MV-4-11 (cell line): ENCODE results near the gene SELENOO.
A peak's percentile ranks its signal among the peaks of the same experiment; 100 is the strongest.

Experiments
- DNase-seq: peaks from one replicate; lab custom pipeline; 2025; lab: John Stamatoyannopoulos, UW

Gene SELENOO

DNA sequence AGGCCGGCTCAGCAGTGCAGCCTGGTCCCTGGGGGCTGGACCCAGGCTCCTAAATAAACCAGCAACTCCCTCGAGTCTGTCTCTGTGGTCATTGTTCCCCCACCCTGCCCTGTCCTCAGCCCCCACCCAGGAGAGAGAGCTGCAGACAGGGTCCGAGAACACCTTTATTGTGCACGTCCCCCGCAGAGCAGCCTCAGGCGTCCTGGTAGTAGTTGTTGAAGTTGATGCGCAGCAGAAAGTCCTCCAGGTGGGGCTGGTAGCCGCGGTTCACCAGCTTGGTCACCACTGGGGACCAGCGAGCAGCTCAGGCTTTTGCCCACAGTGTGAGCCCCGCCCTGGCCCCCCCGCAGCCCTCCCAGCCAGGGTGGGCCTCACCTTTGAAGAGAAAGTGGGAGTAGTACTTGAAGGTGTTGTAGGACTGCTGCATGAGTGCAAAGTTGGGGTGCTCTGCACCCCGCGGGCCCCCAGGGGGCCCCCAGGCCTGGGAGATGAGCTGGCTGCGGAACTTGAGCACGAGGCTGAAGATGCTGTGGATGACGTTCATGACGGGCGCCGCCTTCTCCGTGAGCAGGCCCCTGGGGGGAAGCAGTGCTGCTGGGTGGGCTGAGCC lies 16.8 kb downstream of the SELENOO start:
- no peak for DNase-seq

DNA sequence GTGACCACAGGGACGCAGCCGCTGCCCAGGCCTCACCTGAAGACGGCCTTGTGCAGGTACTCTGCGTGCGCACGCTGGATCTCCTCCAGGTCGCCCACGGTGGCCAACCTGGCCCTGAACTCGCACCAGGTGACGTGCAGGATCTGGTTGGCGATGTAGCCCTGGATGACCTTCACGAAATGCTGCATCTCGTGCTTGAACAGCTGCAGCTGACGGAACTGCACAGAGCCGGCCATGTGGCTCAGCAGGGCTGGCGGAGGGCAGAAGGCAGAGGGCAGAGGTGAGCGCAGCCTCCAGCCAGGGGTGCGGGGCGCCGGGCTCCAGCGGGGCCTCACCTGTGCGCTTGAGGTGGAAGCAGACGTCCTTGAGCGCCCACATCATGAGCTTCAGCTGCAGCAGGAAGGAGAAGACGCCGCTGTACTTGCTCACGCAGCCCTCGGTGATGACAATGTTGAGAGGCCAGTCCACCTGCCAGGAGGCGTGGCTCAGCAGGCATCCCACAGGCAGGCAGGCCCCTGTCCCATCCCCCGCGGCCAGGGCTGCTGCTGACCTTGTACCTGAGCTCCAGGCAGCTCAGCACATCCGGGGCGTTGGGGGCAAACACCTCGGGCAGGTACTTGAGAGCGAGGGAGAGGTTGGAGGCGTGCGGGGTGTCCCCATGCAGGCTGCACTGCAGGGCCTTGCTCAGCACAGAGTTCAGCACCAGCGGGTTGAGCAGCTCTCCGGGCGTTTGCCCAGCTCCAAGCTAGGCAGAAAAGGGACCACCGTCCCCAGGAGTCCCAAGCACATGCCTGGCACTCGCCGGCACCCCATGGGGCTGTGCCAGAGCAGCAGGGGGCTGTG lies 17.6 kb downstream of the SELENOO start:
- no peak for DNase-seq

DNA sequence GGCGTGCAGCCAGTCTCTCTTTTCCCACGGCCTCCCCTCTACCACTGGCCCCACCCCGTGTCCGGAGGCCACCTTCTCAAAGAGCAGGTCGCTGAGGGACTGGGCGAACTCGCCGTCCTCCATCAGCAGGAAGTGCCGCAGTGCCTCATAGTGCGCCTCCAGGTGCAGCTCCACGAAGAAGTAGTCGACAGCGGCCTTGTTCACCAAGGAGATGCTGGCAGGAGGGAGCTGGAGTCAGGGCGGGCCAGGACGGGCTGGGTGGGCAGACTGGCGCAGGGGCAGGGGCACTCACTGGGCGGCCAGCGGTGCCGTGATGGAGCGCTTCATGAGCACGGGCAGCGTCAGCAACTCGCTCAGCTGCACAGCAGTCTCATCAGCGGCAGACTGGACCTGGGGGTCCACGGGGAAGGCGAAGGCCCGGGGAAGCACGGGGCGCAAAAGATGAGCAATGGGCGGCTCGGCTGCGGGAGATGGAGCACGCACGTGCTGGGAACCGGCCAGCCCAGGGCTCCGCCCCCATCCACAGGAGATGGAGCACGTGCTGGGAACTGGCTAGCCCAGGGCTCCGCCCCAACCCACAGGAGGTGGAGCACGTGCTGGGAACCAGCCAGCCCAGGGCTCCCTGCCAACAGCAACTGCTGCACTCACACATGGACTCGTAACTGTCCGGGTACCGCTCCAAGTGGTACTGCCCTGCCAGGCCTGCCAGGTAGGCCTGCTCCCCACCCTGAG lies 18.4 kb downstream of the SELENOO start:
- peak; percentile 58 for DNase-seq

- DNase-seq, result no peak
Measured at GRCh38 chr22:50219800-50220602, 19.2 kb downstream of the SELENOO start.

GRCh38 chr22:50220603-50221409 lies 20.0 kb downstream of the SELENOO start:
- no peak for DNase-seq

GRCh38 chr22:50221410-50222300 lies 20.8 kb downstream of the SELENOO start:
- DNase-seq, result no peak

DNA sequence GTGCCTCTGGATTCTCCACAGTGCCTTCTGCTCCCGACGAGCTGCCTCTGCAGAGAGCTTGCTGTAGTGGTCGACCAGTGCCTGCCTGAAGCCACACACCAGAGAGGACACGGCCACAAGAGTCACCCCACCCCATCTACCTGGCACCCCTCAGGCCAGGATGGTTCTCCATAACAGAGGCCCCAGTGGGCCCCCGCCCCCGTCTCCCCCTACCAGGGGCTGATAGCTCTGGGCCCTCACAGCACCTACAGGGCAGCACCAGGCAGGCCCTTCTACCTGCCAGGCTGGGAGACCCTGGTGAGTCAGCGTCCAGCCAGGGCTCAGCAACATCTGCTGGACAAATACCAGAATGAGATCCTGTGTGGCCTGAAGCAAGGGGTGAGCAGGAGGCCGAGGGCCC lies 21.7 kb downstream of the SELENOO start:
- no peak for DNase-seq

DNA sequence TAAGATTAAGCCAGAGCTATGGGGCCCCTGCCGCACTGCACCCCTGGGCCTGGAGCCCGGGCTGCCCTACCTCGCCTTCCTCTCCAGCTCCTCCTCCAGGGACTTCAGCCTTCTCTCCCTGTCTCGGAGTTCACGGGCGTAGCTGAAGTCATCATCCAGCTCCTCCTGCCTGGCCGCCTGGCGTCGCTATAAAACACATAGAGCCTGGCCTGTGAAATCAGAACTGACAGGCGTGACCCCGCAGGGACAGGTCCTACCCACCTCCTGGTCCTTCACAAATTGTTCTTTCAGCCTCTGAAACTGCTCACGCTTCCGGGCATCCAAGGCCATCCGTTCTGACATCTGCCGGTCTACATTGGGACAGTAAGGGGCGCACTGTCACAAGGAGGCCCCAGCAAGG lies 23.3 kb downstream of the SELENOO start:
- no peak for DNase-seq

- DNase-seq, result no peak
Measured at GRCh38 chr22:50225200-50225969, 24.6 kb downstream of the SELENOO start.

DNA sequence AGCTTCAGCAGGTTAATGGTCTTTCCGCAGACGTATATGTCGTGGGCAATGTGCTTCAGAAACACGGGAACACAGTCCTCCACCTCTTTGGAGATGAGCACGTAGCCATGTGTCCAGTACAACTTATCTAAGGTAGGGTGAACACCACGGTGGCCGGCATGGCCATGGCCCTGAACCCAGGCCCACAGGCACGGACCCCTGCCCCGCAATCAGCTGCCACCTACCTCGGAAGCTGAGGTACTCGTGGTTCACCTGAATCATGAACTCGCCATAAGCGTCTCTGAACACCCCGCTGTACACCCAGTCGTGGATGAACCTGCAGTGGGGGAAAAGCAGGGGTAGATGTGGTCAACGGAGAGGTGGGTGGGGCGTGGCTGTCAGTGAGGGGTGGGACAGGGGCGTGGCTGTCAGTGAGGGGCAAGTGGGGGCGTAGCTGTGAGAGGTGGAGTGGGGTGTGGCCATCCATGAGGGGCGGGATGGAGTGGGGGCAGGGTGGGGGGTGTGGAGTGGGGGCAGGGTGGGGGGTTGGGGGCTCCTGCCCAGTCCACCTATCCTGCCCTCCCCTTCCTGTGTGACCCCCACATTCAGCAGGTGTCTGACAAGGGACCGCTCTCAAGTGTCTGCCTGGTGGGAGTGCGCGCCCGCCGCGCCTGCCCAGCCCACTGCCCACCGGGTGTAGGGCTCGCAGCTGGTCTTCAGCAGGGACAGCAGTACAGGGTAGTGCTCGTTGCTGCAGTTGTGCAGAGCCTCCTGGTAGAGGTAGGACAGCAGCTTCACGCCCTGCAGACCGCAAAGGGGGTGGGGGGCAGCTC lies 25.5 kb downstream of the SELENOO start:
- DNase-seq, result no peak

DNA sequence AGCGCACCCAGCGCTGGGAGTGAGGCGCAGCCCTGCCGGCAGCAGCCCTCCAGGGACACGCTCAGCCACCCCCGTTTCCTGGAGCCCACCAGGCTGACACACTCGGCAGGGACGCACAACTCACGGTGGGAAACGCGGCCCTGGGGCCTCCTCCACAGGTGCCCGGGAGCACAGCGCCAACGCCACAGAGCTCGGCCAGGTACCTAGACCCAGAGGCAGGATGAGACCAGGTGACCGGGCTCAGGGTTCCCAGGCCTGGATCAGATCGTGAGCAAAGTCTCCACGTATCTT lies 26.0 kb downstream of the SELENOO start:
- no peak for DNase-seq

GRCh38 chr22:50227579-50228215 lies 26.9 kb downstream of the SELENOO start:
- no peak for DNase-seq

- no peak for DNase-seq
Measured at GRCh38 chr22:50228366-50228765, 27.6 kb downstream of the SELENOO start.

GRCh38 chr22:50229370-50229769 lies 28.6 kb downstream of the SELENOO start:
- no peak for DNase-seq

DNA sequence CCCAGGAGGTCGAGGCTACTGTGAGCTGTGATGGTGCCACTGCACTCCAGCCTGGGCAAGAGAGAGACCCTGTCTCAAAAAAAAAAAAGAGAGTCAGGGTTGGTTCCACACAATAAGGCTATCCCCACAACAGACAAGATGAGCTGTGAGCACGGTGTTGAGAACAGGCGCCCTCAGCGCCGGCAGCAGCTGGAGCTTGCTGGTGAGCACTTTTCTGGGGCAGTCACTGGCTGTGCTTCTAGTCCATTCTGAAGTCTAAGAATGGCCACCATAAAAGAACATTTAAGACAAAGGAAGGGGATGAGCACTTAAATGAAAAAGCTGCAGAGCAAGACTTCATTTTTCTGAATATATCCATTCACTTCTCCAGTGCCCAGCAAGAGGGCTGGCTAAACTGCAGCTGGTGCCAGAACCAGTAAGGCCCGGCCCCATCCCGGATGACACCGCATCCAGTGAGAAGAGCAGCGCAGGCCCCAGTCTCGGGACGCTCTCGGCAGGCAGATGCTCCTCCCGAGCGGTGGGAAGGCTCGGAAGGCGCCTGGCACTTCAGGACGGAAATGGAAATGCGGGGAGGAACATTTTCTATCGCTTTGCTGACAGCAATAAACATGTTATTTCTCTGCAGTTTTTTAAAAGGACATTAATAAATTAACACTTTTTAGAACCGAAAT lies 31.8 kb downstream of the SELENOO start:
- DNase-seq, result no peak

DNA sequence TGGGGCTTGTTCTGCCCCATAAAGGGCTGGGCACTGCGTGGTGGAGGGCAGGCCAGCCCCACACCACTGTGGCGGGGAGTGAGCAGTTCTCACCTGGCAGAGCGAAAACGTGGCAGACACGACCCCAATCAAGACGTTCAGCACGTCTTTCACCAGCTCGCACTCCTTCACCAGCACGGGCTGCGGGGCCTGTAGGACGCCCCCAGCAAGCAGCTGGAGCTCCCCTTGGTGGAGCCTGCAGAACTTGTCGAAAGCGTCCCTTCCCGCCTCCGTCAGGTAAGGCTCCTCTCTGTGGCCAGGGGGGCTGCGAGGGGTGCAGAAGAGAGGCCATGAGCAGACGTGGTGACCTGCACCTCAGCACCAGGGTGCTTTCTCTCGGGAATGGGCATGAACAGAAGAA lies 32.4 kb downstream of the SELENOO start:
- DNase-seq, result no peak

DNA sequence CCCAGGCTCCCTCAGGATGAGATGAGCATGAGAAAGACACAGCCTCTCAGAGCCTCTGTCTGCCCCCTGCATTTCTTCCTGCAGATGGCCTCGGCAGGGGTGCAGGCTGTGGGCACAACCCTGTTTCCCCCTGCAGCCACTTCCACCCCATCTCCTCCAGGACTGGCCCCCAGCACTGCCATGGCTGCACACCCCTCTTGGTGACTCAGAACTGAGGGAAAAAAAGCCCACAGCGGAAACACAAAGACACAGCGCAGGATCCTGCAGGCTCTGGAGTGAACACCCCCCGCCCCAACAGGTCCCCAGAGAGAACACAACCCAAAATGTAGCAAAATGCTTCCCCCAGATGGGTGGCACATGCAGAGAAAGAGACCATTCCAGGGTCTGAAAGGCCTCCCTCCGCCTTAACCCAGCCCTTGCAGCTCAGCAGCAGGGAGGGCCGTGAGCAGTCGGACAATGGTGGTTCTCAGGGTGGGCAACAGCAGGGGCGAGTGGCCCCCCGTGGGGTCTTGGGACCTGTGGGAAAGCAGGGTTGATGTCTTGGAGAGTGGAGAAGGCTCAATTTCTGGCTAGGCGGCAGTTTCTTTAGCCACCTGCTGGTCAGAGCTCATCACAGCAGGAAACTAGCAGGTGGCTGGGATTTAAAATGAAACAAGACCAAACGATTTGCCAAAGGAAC lies 36.1 kb downstream of the SELENOO start:
- DNase-seq, result peak; percentile 30
